OCI-LY7 (cell line): ENCODE data around the gene JCHAIN. TPM values are rescaled to one million over a fixed set of nuclear protein-coding genes. Genes with fewer than 3 reads are reported as not detected.

Experiments used
- BruUV-seq: library from RNA; stranded (reverse); fragments of 400-500 nt; replicated peaks from 2 replicates; lab custom pipeline; 2021; lab: Mats Ljungman, UMichigan
- CTCF ChIA-PET: fragments of 300-600 bp; sonication (Branson Sonifier 250); formaldehyde crosslinking; loops from one replicate; lab custom pipeline; 2022; ENCODE audit warnings: antibody characterized with exemption; ENCODE audit not compliant: unreplicated experiment; lab: Charles Lee
- POLR2A ChIA-PET: fragments of 300-600 bp; sonication (Branson Sonifier 250); formaldehyde crosslinking; loops from one replicate; lab custom pipeline; 2022; ENCODE audit warnings: antibody characterized with exemption; lab: Charles Lee
- DNase-seq: peaks from one replicate; pipeline ENCODE4 v3.0.0-alpha.2; 2015; ENCODE audit warnings: low spot score
- H2AFZ ChIP-seq: fragments of 200-600 bp; sonication (generic), shearing (Covaris generic); 2 replicates; pipeline ENCODE4 v1.6.1; 2014; ENCODE audit warnings: mild to moderate bottlenecking, antibody characterized with exemption, low read length, moderate library complexity
- H3K27ac ChIP-seq: fragments of 200-600 bp; sonication (generic); 2 replicates; pipeline ENCODE4 v1.5.1; 2014; ENCODE audit warnings: mixed run types, low read depth, mild to moderate bottlenecking, moderate library complexity, low read length, inconsistent platforms; ENCODE audit not compliant: poor library complexity, severe bottlenecking
- H3K36me3 ChIP-seq: fragments of 200-600 bp; sonication (generic); 2 replicates; pipeline ENCODE4 v1.6.1; 2014; ENCODE audit warnings: mild to moderate bottlenecking, antibody characterized with exemption, low read length, moderate library complexity, mixed read lengths; ENCODE audit not compliant: insufficient read depth
- H3K4me1 ChIP-seq: fragments of 200-600 bp; sonication (generic); 2 replicates; pipeline ENCODE4 v1.5.1; 2014; ENCODE audit warnings: mild to moderate bottlenecking, low read length; ENCODE audit not compliant: insufficient read depth, poor library complexity, severe bottlenecking
- H3K4me2 ChIP-seq: fragments of 200-600 bp; sonication (generic); 2 replicates; pipeline ENCODE4 v1.6.1; 2014; ENCODE audit warnings: mild to moderate bottlenecking, low read length
- H3K4me3 ChIP-seq: fragments of 200-600 bp; sonication (generic); 2 replicates; pipeline ENCODE4 v1.5.1; 2014; ENCODE audit warnings: mild to moderate bottlenecking, low read depth, low read length; ENCODE audit not compliant: poor library complexity, severe bottlenecking
- H3K79me2 ChIP-seq: fragments of 200-600 bp; sonication (generic); 2 replicates; pipeline ENCODE4 v1.6.1; 2016; ENCODE audit warnings: low read depth, mild to moderate bottlenecking, low read length, moderate library complexity, mixed read lengths; ENCODE audit not compliant: insufficient read depth
- H3K9me2 ChIP-seq: fragments of 200-600 bp; sonication (generic); 2 replicates; pipeline ENCODE4 v1.6.1; 2016; ENCODE audit warnings: mild to moderate bottlenecking, low read length, mixed read lengths; ENCODE audit not compliant: insufficient read depth
- H3K9me3 ChIP-seq: fragments of 200-600 bp; sonication (generic); 2 replicates; pipeline ENCODE4 v1.6.1; 2014; ENCODE audit warnings: mild to moderate bottlenecking, mixed run types, low read length, mixed read lengths
- H4K20me1 ChIP-seq: fragments of 200-600 bp; sonication (generic); 2 replicates; pipeline ENCODE4 v1.6.1; 2014; ENCODE audit warnings: mild to moderate bottlenecking, antibody characterized with exemption, low read length, moderate library complexity, mixed read lengths; ENCODE audit not compliant: insufficient read depth
- CTCF ChIP-seq: fragments of 200-600 bp; sonication (generic); conservative IDR thresholded peaks from 2 replicates; pipeline ENCODE4 v1.5.1; 2014; ENCODE audit warnings: mild to moderate bottlenecking, antibody characterized with exemption, low read length, moderate library complexity, mixed read lengths
- EZH2phosphoT487 ChIP-seq: fragments of 200-600 bp; sonication (generic); IDR thresholded peaks from 2 replicates; pipeline ENCODE4 v1.6.1; 2018; ENCODE audit warnings: low read depth, borderline replicate concordance, mild to moderate bottlenecking, mixed run types, antibody characterized with exemption, low read length, moderate library complexity, mixed read lengths
- intact Hi-C: fragments of 100-400 bp; cut with micrococcal nuclease; formaldehyde crosslinking; loops from one replicate; pipeline ENCODE4 v1.10.0; 2022; ENCODE audit not compliant: unreplicated experiment
- total RNA-seq, 2 experiments: library from RNA; depleted of rRNA in 1 of 2; stranded (reverse); fragments of >200 nt in 1 of 2; shearing (Covaris generic) in 1 of 2; gene quantifications; 2 replicates each; pipeline ENCODE4 v1.2.3, GENCODE V29; 2014 to 2022

Gene JCHAIN
- total RNA-seq, 2 experiments from 2014 or later, result 1,492 to 1,542 TPM

- no peak for TF ChIP-seq CTCF
- TF ChIP-seq EZH2phosphoT487, result no peak
- Histone ChIP-seq H4K20me1 (no peaks in the 10 kb centered on the region), H3K9me3 (no peaks in the 10 kb centered on the region), H2AFZ (no peak overlapping the region), H3K79me2 (no peaks in the 10 kb centered on the region), H3K4me2 (no peak overlapping the region), H3K4me3 (no peak overlapping the region), H3K4me1 (no peaks in the 10 kb centered on the region), H3K36me3 (peaks cover 5% of the 10 kb centered on the region; the same call in 1 of the 2 replicates), H3K9me2 (no peaks in the 10 kb centered on the region), H3K27ac (no peak overlapping the region)
- no TSS peak for BruUV-seq
- intact Hi-C loops, result no loop called here
- ChIA-PET POLR2A (interaction anchor here (0.6 to 1.8 kb wide), 5 partner anchors 8 to 289 kb away, joined by 3 to 9 read pairs (median 4); partner anchors contain the start of gene ENAM), CTCF (no interaction called here)
- DNase-seq, result no peak
Observed at GRCh38 chr4:70637239-70637913, 28.9 kb downstream of the JCHAIN start.

GRCh38 chr4:70634482-70634881, 31.8 kb downstream of the JCHAIN start:
- CTCF ChIA-PET, result no interaction called here
- H3K4me2 ChIP-seq, result no peak overlapping the region
- H2AFZ ChIP-seq, result no peak overlapping the region
- no peaks in the 10 kb centered on the region for H3K79me2 ChIP-seq
- intact Hi-C loops, result no loop called here
- POLR2A ChIA-PET, result interaction anchor here (0.9 kb wide), 1 partner anchor 101 kb away, joined by 3 read pairs; no protein-coding TSS in a partner anchor
- no TSS peak for BruUV-seq
- peaks cover 6% of the 10 kb centered on the region for H3K4me1 ChIP-seq
- H3K9me3 ChIP-seq, result no peaks in the 10 kb centered on the region
- H3K4me3 ChIP-seq, result no peak overlapping the region
- no peaks in the 10 kb centered on the region for H4K20me1 ChIP-seq
- H3K9me2 ChIP-seq, result no peaks in the 10 kb centered on the region
- peaks cover 14% of the 10 kb centered on the region; the same call in 1 of the 2 replicates for H3K36me3 ChIP-seq
- TF ChIP-seq CTCF (no peak), EZH2phosphoT487 (no peak)
- no peak for DNase-seq
- no peak overlapping the region for H3K27ac ChIP-seq

- H2AFZ ChIP-seq, result no peak overlapping the region
- TF ChIP-seq CTCF, result no peak
- no peak for TF ChIP-seq EZH2phosphoT487
- H3K4me3 ChIP-seq, result no peak overlapping the region
- H3K27ac ChIP-seq, result no peak overlapping the region
- H3K4me1 ChIP-seq, result peaks cover 12% of the 10 kb centered on the region
- POLR2A ChIA-PET, result no interaction called here
- DNase-seq, result no peak
- no TSS peak for BruUV-seq
- no peaks in the 10 kb centered on the region for H4K20me1 ChIP-seq
- CTCF ChIA-PET, result no interaction called here
- H3K9me3 ChIP-seq, result no peaks in the 10 kb centered on the region
- intact Hi-C loops, result no loop called here
- no peaks in the 10 kb centered on the region for H3K9me2 ChIP-seq
- no peaks in the 10 kb centered on the region for H3K79me2 ChIP-seq
- no peak overlapping the region for H3K4me2 ChIP-seq
- H3K36me3 ChIP-seq, result peaks cover 14% of the 10 kb centered on the region; the same call in 1 of the 2 replicates
Observed at GRCh38 chr4:70632028-70632427, 34.3 kb downstream of the JCHAIN start.
